H9 (cell line): ENCODE measurements around the gene ARL2BP. TPM values are rescaled to one million over a fixed set of nuclear protein-coding genes. Genes with fewer than 3 reads are reported as not detected.
A peak's percentile ranks its signal among the peaks of the same experiment; 100 is the strongest.

ENCODE experiments used
- DNase-seq: peaks from one replicate; pipeline ENCODE4 v3.0.0-alpha.2; 2017
- H2AFZ ChIP-seq: one replicate; pipeline ENCODE4 v1.6.1; 2013; ENCODE audit warnings: mild to moderate bottlenecking, low read length, control low read depth, moderate library complexity
- H2AK5ac ChIP-seq: 2 replicates; pipeline ENCODE4 v1.6.1; 2013; ENCODE audit warnings: low read length, control low read depth, mixed read lengths; ENCODE audit not compliant: insufficient read length
- H2BK120ac ChIP-seq: one replicate; pipeline ENCODE4 v1.6.1; 2013; ENCODE audit warnings: low read depth, mild to moderate bottlenecking, low read length, control low read depth, inconsistent platforms; ENCODE audit not compliant: poor library complexity, severe bottlenecking
- H2BK12ac ChIP-seq: 2 replicates; pipeline ENCODE4 v1.6.1; 2013; ENCODE audit warnings: low read length, control low read depth, mixed read lengths, low read depth; ENCODE audit not compliant: insufficient read length
- H2BK15ac ChIP-seq: 2 replicates; pipeline ENCODE4 v1.6.1; 2013; ENCODE audit warnings: low read depth, low read length, control low read depth
- H2BK20ac ChIP-seq: one replicate; pipeline ENCODE4 v1.6.1; 2013; ENCODE audit warnings: low read depth, mild to moderate bottlenecking, low read length, control low read depth, inconsistent platforms; ENCODE audit not compliant: poor library complexity, severe bottlenecking
- H2BK5ac ChIP-seq: 2 replicates; pipeline ENCODE4 v1.6.1; 2013; ENCODE audit warnings: low read length, control low read depth, mixed read lengths; ENCODE audit not compliant: insufficient read length
- H3K14ac ChIP-seq: 2 replicates; pipeline ENCODE4 v1.6.1; 2013; ENCODE audit warnings: low read length, control low read depth; ENCODE audit not compliant: insufficient read depth
- H3K18ac ChIP-seq: 2 replicates; pipeline ENCODE4 v1.6.1; 2013; ENCODE audit warnings: low read depth, mild to moderate bottlenecking, mixed read lengths, low read length, control low read depth; ENCODE audit not compliant: insufficient read length
- H3K23ac ChIP-seq: 2 replicates; pipeline ENCODE4 v1.6.1; 2013; ENCODE audit warnings: low read length, control low read depth, mixed read lengths, low read depth; ENCODE audit not compliant: insufficient read length
- H3K23me2 ChIP-seq: 2 replicates; pipeline ENCODE4 v1.6.1; 2013; ENCODE audit warnings: low read depth, mild to moderate bottlenecking, mixed read lengths, low read length, control low read depth; ENCODE audit not compliant: insufficient read length, poor library complexity, severe bottlenecking
- H3K27ac ChIP-seq: 2 replicates; pipeline ENCODE4 v1.5.1; 2013; ENCODE audit warnings: low read length, control low read depth, mixed read lengths, low read depth; ENCODE audit not compliant: insufficient read length
- H3K27me3 ChIP-seq: 2 replicates; pipeline ENCODE4 v1.6.1; 2013; ENCODE audit warnings: low read length, control low read depth, inconsistent platforms; ENCODE audit not compliant: insufficient read depth
- H3K4ac ChIP-seq: 2 replicates; pipeline ENCODE4 v1.6.1; 2013; ENCODE audit warnings: low read depth, mild to moderate bottlenecking, control low read depth, inconsistent platforms, low read length, moderate library complexity
- H3K4me1 ChIP-seq: 2 replicates; pipeline ENCODE4 v1.6.1; 2013; ENCODE audit warnings: low read length, control low read depth, inconsistent platforms; ENCODE audit not compliant: insufficient read depth
- H3K4me2 ChIP-seq: 2 replicates; pipeline ENCODE4 v1.6.1; 2013; ENCODE audit warnings: low read length, control low read depth, mixed read lengths; ENCODE audit not compliant: insufficient read length, insufficient read depth
- H3K56ac ChIP-seq: 2 replicates; pipeline ENCODE4 v1.6.1; 2013; ENCODE audit warnings: low read depth, mild to moderate bottlenecking, mixed read lengths, low read length, control low read depth; ENCODE audit not compliant: insufficient read length
- H3K79me1 ChIP-seq: 2 replicates; pipeline ENCODE4 v1.6.1; 2013; ENCODE audit warnings: low read depth, mild to moderate bottlenecking, moderate library complexity, low read length, control low read depth, inconsistent platforms; ENCODE audit not compliant: insufficient read depth, poor library complexity, severe bottlenecking
- H3K79me2 ChIP-seq: 2 replicates; pipeline ENCODE4 v1.6.1; 2013; ENCODE audit warnings: low read length, control low read depth, inconsistent platforms; ENCODE audit not compliant: insufficient read depth
- H3K9ac ChIP-seq: 2 replicates; pipeline ENCODE4 v1.6.1; 2013; ENCODE audit warnings: low read length, control low read depth, mixed read lengths; ENCODE audit not compliant: insufficient read length; ENCODE audit errors: extremely low read depth
- H3K9me3 ChIP-seq: one replicate; pipeline ENCODE4 v1.6.1; 2013; ENCODE audit warnings: low read depth, low read length, inconsistent platforms; ENCODE audit not compliant: control insufficient read depth
- H3T11ph ChIP-seq: one replicate; pipeline ENCODE4 v1.6.1; 2013; ENCODE audit warnings: mild to moderate bottlenecking, low read length, control low read depth, inconsistent platforms
- H4K20me1 ChIP-seq: one replicate; pipeline ENCODE4 v1.6.1; 2013; ENCODE audit not compliant: control insufficient read depth, insufficient read length, insufficient read depth
- H4K5ac ChIP-seq: 2 replicates; pipeline ENCODE4 v1.6.1; 2013; ENCODE audit warnings: low read depth, mild to moderate bottlenecking, mixed read lengths, low read length, control low read depth; ENCODE audit not compliant: insufficient read length
- H4K8ac ChIP-seq: replicated peaks from 2 replicates; pipeline ENCODE4 v1.6.1; 2013; ENCODE audit warnings: low read length, control low read depth, mixed read lengths, low read depth; ENCODE audit not compliant: insufficient read length
- H4K91ac ChIP-seq: 2 replicates; pipeline ENCODE4 v1.6.1; 2013; ENCODE audit warnings: low read depth, mild to moderate bottlenecking, moderate library complexity, mixed read lengths, low read length, control low read depth; ENCODE audit not compliant: insufficient read length
- H3K27ac Mint-ChIP-seq, 3 experiments: 2 replicates in 2 of 3; 3 replicates in 1 of 3; pipeline ENCODE4 v1.8.0; 2020 to 2021; ENCODE audit warnings: mixed read lengths in 3 of 3, mild to moderate bottlenecking in 1 of 3, moderate library complexity in 1 of 3
- H3K27me3 Mint-ChIP-seq: 2 replicates; pipeline ENCODE4 v1.8.0; 2021; ENCODE audit warnings: low read depth, mild to moderate bottlenecking, moderate library complexity, mixed read lengths
- H3K36me3 Mint-ChIP-seq, 3 experiments: 2 replicates in 2 of 3; 3 replicates in 1 of 3; pipeline ENCODE4 v1.8.0; 2020 to 2021; ENCODE audit warnings: low read depth in 3 of 3, mixed read lengths in 3 of 3; ENCODE audit not compliant: insufficient read depth in 1 of 3
- H3K4me1 Mint-ChIP-seq, 2 experiments: 2 replicates each; pipeline ENCODE4 v1.8.0; 2020; ENCODE audit warnings: mixed read lengths in 2 of 2
- H3K4me3 Mint-ChIP-seq, 2 experiments: 2 replicates in 1 of 2; 3 replicates in 1 of 2; pipeline ENCODE4 v1.8.0; 2020 to 2021; ENCODE audit warnings: mild to moderate bottlenecking in 2 of 2, mixed read lengths in 2 of 2, moderate library complexity in 1 of 2
- H3K9me3 Mint-ChIP-seq, 2 experiments: 2 replicates in 1 of 2; 3 replicates in 1 of 2; pipeline ENCODE4 v1.8.0; 2020; ENCODE audit warnings: mild to moderate bottlenecking in 2 of 2, mixed read lengths in 2 of 2, moderate library complexity in 1 of 2
- CTCF ChIP-seq: fragments of 200-600 bp; sonication (generic); conservative IDR thresholded peaks from 3 replicates; pipeline ENCODE4 v1.8.0; 2021; ENCODE audit warnings: antibody characterized with exemption, mild to moderate bottlenecking
- WGBS: extraction: QIAGEN DNeasy Blood & Tissue Kit; methylation state at CpG from one replicate; pipeline ENCODE4 v1.1.7; 2013; ENCODE audit warnings: missing lambda C conversion rate, low lambda C conversion rate, mixed read lengths; ENCODE audit not compliant: insufficient read length; ENCODE audit errors: extremely low coverage; 5-methylcytosine and 5-hydroxymethylcytosine counted together
- total RNA-seq: library from RNA; stranded (reverse); gene quantifications from 2 replicates; pipeline ENCODE4 v1.2.1, GENCODE V29; 2021

Gene ARL2BP
- total RNA-seq, 1 experiment from 2014 or later, result 18.0 TPM

- Histone ChIP-seq H3K79me2 (no peaks in the 10 kb centered on the region), H2BK15ac (no peak overlapping the region), H4K91ac (no peak overlapping the region), H2AK5ac (no peak overlapping the region), H3K56ac (no peak overlapping the region), H3K9ac (no peak overlapping the region), H3K23ac (no peak overlapping the region), H3T11ph (no peak overlapping the region), H3K4me2 (no peak overlapping the region), H4K8ac (no peak overlapping the region), H3K27me3 (no peaks in the 10 kb centered on the region), H3K4me1 (peaks cover 2% of the 10 kb centered on the region; the same call in 1 of the 2 replicates), H3K4ac (no peak overlapping the region), H2AFZ (no peak overlapping the region), H3K27ac (no peak overlapping the region), H4K20me1 (no peaks in the 10 kb centered on the region), H2BK20ac (no peak overlapping the region), H3K23me2 (no peaks in the 10 kb centered on the region), H3K79me1 (no peaks in the 10 kb centered on the region), H2BK5ac (no peak overlapping the region), H2BK120ac (no peak overlapping the region), H3K9me3 (no peaks in the 10 kb centered on the region), H4K5ac (no peak overlapping the region), H2BK12ac (no peak overlapping the region), H3K18ac (peak overlapping the region; percentile 6), H3K14ac (no peak overlapping the region)
- Mint-ChIP-seq H3K36me3 (no peaks in the 10 kb centered on the region), H3K4me3 (no peak overlapping the region), H3K4me1 (peaks cover 15 to 28% of the 10 kb centered on the region in 2 experiments), H3K27ac (no peak overlapping the region; a peak in 1 of 7 replicates), H3K27me3 (no peaks in the 10 kb centered on the region), H3K9me3 (no peaks in the 10 kb centered on the region)
- DNase-seq, result no peak
- no CpG with 5 or more reads among the region's 25 CpGs for WGBS
- TF ChIP-seq CTCF, result no peak
Measured at GRCh38 chr16:57270221-57271062, 25.4 kb downstream of the ARL2BP start.
